ENCODE results near the gene VSIG8.

Gene VSIG8

DNA sequence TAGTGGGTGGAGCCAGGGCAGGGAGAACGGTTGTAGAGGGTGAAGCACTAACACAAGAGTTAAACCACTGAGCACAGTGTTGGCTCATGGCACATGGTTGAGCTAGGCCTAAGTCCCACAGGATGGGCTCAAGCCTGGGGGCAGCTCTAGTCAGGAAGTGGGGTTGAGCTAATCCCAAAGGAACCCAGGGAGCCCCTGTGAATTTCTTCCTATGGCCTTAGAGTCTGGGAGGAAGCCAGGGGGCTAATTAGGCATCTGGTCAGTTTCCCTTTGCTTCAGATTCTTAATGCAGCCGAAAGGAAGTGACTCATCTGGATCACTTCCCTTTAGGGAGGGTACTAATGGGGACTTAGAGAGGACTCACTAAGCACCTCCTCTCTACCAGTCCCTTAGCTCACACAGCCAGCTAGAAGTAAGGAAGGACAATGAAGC, 27.4 kb upstream of the VSIG8 start:
- TF ChIP-seq, protein P1, sequence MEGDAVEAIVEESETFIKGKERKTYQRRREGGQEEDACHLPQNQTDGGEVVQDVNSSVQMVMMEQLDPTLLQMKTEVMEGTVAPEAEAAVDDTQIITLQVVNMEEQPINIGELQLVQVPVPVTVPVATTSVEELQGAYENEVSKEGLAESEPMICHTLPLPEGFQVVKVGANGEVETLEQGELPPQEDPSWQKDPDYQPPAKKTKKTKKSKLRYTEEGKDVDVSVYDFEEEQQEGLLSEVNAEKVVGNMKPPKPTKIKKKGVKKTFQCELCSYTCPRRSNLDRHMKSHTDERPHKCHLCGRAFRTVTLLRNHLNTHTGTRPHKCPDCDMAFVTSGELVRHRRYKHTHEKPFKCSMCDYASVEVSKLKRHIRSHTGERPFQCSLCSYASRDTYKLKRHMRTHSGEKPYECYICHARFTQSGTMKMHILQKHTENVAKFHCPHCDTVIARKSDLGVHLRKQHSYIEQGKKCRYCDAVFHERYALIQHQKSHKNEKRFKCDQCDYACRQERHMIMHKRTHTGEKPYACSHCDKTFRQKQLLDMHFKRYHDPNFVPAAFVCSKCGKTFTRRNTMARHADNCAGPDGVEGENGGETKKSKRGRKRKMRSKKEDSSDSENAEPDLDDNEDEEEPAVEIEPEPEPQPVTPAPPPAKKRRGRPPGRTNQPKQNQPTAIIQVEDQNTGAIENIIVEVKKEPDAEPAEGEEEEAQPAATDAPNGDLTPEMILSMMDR (IDR thresholded peaks at IDR 0.05; ENCODE audit: insufficient read depth, low read length, poor library complexity, severe bottlenecking): no peak
- H3K4me3 ChIP-seq (replicated peaks; ENCODE audit: low read depth, low read length): no peak overlapping the region
- peak; percentile 56 for DNase-seq (ENCODE audit: extremely low read depth, insufficient read length)

DNA sequence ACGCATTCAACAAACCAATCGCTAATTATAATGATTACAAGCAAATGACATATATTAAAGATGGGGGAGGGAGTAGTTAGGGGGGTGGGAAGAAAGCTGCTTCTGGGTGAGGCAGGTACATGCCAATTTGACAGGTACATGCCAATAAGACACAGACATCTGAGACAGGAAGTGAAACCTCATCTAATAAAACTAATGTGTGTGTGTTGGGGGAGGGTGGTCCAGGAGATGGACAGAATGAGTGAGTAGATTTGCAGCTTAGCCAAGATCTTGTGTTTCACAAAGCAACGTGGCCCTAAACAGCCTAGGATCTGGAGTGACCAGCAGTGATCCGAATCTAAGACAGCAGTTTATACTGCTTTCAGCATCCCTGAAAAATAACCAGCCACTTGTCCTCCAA, 26.7 kb upstream of the VSIG8 start:
- TF ChIP-seq, protein P1 (IDR thresholded peaks at IDR 0.05; ENCODE audit: insufficient read depth, low read length, poor library complexity, severe bottlenecking): no peak
- Histone ChIP-seq H3K36me3 (ENCODE audit: control insufficient read depth, insufficient read depth, low read length) (no peaks in the 10 kb centered on the region), H3K4me3 (replicated peaks; ENCODE audit: low read depth, low read length) (no peak overlapping the region), H3K27me3 (replicated peaks; ENCODE audit: control insufficient read depth, insufficient read depth, low read length) (no peaks in the 10 kb centered on the region)
- peak; percentile 36 for DNase-seq (ENCODE audit: extremely low read depth, insufficient read length)

More for the DNA sequence above, 27.4 kb upstream of the VSIG8 start:
- Histone ChIP-seq H3K36me3 (ENCODE audit: control insufficient read depth, insufficient read depth, low read length) (no peaks in the 10 kb centered on the region), H3K27me3 (replicated peaks; ENCODE audit: control insufficient read depth, insufficient read depth, low read length) (no peaks in the 10 kb centered on the region)

DNA sequence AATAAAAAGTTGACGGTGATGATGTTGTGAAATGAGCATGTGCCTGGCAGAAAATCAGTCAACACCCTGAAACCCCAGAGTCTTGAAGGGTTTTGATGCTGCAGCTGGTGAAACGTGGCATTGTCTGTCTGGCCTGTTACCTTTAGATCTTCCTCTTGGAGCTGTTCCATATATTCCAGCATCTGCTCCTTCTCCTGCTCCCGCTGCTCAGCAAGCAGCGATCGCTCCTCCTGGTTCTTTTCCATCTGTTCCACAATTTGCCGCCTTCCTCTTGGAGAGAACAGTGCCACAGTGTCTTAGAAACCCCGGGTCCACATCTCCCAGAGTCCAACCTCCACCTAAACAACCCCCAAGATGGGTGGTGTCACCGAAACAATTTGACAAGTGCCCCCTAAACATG, 21.8 kb upstream of the VSIG8 start:
- TF ChIP-seq, protein P1 (IDR thresholded peaks at IDR 0.05; ENCODE audit: insufficient read depth, low read length, poor library complexity, severe bottlenecking): no peak
- no peak for DNase-seq (ENCODE audit: extremely low read depth, insufficient read length)
- H3K27me3 ChIP-seq (replicated peaks; ENCODE audit: control insufficient read depth, insufficient read depth, low read length): no peaks in the 10 kb centered on the region
- H3K4me3 ChIP-seq (replicated peaks; ENCODE audit: low read depth, low read length): no peak overlapping the region
- H3K36me3 ChIP-seq (ENCODE audit: control insufficient read depth, insufficient read depth, low read length): no peaks in the 10 kb centered on the region

DNA sequence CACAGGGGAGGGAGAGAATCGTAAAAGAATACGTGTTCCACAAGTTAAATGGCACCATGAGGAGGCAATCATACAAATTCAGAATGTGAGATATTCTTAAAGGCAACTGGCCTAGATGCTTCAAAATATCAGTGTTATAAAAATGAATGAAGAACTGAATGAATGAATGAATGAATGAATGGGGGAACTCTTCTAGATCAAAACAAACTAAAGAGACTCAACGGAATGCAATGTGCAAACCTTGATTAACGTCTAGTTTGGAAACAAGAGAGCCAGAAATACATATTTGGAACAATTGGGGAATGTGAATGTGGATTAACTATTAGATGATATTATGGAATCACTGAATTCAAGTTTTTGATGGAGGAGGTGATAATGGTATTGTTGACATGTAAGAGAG, 20.7 kb upstream of the VSIG8 start:
- no peak for DNase-seq (ENCODE audit: extremely low read depth, insufficient read length)
- Histone ChIP-seq H3K27me3 (replicated peaks; ENCODE audit: control insufficient read depth, insufficient read depth, low read length) (no peaks in the 10 kb centered on the region), H3K4me3 (replicated peaks; ENCODE audit: low read depth, low read length) (no peak overlapping the region), H3K36me3 (ENCODE audit: control insufficient read depth, insufficient read depth, low read length) (no peaks in the 10 kb centered on the region)
- TF ChIP-seq, protein P1 (IDR thresholded peaks at IDR 0.05; ENCODE audit: insufficient read depth, low read length, poor library complexity, severe bottlenecking): no peak

DNA sequence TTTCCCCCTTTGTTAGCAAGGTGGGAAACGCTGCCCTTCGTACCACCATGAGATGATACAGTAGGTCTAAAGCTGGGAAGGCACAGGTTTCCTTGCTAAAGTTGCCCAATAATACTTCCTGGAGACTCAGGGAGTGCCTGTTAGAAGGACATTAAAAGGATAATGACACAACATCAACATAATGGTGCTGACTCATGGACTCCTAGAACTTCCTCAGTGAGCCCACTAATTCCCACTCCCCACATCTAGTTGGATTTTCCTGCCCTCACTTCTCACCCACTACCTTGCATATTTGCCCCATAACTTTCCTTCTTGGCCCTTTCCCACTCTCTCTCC, 20.0 kb upstream of the VSIG8 start:
- Histone ChIP-seq H3K27me3 (replicated peaks; ENCODE audit: control insufficient read depth, insufficient read depth, low read length) (no peaks in the 10 kb centered on the region), H3K36me3 (ENCODE audit: control insufficient read depth, insufficient read depth, low read length) (no peaks in the 10 kb centered on the region), H3K4me3 (replicated peaks; ENCODE audit: low read depth, low read length) (no peak overlapping the region)
- TF ChIP-seq, protein P1 (IDR thresholded peaks at IDR 0.05; ENCODE audit: insufficient read depth, low read length, poor library complexity, severe bottlenecking): no peak
- DNase-seq (ENCODE audit: extremely low read depth, insufficient read length): no peak
